Measurements from ENCODE around the gene PNP.

GRCh38 chr14:20485900-20486299, 16.7 kb downstream of the PNP start:
- TF ChIP-seq, protein P1, sequence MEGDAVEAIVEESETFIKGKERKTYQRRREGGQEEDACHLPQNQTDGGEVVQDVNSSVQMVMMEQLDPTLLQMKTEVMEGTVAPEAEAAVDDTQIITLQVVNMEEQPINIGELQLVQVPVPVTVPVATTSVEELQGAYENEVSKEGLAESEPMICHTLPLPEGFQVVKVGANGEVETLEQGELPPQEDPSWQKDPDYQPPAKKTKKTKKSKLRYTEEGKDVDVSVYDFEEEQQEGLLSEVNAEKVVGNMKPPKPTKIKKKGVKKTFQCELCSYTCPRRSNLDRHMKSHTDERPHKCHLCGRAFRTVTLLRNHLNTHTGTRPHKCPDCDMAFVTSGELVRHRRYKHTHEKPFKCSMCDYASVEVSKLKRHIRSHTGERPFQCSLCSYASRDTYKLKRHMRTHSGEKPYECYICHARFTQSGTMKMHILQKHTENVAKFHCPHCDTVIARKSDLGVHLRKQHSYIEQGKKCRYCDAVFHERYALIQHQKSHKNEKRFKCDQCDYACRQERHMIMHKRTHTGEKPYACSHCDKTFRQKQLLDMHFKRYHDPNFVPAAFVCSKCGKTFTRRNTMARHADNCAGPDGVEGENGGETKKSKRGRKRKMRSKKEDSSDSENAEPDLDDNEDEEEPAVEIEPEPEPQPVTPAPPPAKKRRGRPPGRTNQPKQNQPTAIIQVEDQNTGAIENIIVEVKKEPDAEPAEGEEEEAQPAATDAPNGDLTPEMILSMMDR (IDR thresholded peaks at IDR 0.05; ENCODE audit: low read depth, low read length), result no peak
- no peak for TF ChIP-seq EZH2phosphoT487 (IDR thresholded peaks at IDR 0.05; ENCODE audit: low read depth)

Data from OCI-LY3 (cell line).